HS-27A (cell line): ENCODE measurements around the gene LRP1B.

Source experiments
- DNase-seq: peaks from one replicate; pipeline ENCODE4 v3.0.0-alpha.2; 2012; ENCODE audit warnings: low read depth, missing footprints

Gene LRP1B

DNA sequence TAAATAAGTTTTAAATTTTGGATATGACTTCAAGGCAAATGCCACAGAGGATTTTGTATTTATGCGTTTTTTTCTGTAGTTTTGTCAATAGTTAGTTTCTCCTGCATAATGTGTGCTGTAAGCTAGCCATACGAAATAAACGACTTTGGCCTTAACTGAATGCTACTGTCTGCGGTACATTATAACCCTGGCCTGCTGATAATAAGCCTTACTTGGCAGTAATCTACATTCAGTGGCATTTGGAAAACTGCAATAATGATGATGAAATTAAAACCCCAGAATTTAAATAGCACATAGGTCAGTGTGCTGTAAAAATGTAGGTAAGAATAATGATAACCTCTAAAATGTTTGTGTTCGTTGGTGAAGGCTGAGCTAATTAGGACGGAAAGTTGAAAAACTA, 88.8 kb downstream of the LRP1B start:
- no peak for DNase-seq

DNA sequence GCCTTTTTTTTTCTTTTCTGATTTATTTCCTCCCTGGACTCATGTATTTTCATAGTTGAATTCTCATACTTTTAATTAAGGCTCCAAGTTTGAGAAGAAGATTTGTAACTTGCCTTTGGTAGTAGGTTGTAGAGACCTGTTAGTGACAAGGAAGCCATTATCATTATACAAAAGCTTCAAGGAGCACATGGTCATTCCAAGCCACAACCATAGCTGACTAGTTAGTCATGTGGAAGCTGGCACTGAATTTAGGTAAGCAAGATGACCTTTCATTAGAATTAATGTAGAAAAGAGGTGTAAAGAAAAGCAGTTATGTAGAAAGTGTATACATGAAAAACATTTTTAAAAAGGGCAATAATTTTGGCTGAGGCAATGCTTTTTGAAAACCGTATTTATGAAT, 89.7 kb downstream of the LRP1B start:
- peak; percentile 27 for DNase-seq

DNA sequence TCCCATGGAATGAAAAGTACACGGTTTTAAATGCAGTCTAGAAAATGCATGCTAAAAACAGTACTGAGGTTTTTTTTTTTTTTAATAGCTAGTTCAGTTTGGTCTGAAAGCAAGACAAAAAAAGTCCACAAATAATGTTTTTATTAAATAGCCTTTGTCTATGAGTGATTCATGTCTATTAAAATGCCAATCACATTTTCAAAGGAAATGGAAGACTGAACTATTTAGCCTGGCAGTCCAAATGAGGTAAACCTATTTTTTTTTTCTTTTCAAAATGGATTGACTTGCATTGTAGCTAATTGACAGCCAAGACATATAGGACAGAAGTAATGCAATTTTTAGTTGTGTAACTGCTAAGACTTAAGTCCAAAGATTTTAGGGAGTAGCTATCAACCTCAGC, 90.3 kb downstream of the LRP1B start:
- DNase-seq, result no peak

DNA sequence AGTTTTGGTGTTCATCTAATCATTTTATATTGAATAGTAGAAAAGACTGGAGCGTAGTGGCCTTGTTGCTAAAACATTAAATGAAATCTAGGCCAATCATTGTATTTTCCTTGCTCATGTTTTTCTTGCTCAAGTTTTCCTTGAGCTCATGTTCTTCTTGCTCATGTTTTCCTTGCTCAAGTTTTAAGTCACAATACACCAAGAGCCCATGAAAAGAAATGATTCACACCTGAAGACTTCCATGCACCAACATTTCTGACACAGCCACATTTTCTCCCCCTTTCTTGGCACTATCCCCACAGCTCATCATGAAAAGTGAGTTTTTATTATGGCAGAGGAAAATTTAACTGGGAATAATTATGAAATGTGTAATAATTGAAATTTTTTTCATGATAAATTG, 92.0 kb downstream of the LRP1B start:
- no peak for DNase-seq

DNA sequence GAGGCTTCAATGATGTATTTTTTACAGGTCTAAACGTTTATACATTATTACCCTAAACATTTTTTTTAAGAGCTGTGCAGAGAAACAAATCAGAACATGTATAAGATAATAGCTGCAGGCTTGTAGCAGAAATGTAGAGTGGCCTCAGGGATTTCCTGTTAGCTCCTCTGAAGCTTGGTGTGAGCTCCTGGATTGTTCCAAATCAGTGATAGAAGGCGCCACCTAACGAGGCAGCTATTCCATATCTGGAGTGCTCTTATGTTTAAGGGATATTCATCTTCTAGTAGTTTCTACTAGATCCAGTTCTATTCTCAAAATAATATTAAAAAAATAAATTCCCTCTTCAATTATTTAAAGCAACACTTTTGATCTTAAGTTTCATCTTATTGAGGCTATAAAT, 93.1 kb downstream of the LRP1B start:
- DNase-seq, result no peak

DNA sequence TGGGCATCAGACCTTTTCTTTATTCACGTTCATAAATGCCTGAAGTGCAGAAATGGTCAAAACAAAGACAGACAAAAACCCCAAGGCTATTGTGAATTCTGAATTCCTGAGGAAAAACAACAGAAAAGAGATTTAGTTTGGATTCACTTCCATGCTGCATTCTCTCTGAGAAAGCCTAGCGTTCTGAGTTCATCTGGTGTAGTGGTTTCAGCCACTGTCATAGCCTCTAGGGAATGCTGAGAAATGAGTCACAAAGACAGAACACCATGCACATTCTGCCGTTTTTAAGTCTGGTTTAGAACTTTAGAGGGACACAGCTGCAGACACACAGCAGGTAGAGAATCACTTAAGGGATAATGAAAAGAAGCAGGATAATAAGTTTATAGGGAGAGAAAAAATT, 93.8 kb downstream of the LRP1B start:
- DNase-seq, result peak; percentile 17

GRCh38 chr2:142033393-142033792, 97.4 kb downstream of the LRP1B start:
- peak; percentile 14 for DNase-seq

- DNase-seq, result no peak
Observed at GRCh38 chr2:142031656-142032055, 99.2 kb downstream of the LRP1B start.

DNA sequence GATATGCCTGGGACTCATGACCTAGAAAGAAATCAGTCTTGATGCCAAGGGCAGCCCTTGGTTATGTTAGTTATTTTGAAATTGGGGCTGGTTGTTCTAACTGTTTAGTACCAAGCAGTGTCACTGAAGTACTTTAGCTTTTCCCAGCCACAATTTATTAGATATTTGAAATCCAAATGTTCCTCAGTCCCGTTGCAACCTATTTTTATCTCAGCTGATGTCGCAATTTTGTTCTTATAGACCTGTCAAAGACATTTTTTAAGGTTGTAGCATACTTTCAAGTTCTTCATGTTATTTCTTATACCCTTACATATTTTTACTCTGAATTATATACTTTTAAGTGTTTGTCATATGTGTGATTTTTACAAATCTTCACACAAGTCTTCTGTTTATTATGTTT, 100.1 kb downstream of the LRP1B start:
- DNase-seq, result no peak

GRCh38 chr2:142029974-142030373, 100.8 kb downstream of the LRP1B start:
- no peak for DNase-seq

DNA sequence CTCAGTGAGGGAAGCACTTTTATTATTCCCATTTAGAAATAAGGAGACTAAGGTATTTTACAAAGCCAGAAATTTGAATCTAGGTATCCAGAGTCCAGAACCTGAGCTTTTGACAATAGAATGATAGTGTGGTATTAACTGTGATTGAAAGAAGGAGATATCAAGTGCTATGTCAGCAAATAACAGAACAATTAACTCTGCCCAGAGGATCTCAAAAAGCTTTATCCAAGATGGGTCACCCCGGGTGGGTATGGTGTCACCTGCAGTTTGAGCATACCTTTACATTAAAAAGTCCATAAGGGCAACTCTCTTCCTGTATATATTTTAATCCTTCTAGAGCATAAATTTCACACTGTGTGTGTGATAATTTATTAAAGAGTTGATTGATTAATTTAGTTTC, 105.4 kb downstream of the LRP1B start:
- no peak for DNase-seq

GRCh38 chr2:142020368-142020767, 110.4 kb downstream of the LRP1B start:
- DNase-seq, result no peak

DNA sequence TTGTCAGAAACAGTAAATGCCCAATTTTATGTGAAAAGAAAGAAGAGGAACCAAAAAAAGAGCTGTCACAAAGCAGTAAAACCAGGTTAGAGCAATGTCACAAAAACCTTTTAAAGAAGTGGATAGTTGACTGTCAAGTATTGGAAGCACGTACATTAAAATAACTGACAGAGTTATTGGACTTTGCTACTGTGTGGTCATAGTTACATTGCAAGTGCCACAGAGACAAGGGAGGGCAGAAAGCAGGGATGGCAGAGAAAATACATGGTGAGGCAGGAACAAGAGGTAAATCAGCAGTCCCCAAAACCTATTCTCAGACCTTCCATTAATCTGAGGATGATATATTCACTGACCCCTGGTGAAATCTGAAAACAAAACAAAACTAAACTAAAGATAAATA, 116.3 kb downstream of the LRP1B start:
- DNase-seq, result no peak

GRCh38 chr2:142012797-142013196, 118.0 kb downstream of the LRP1B start:
- no peak for DNase-seq

DNA sequence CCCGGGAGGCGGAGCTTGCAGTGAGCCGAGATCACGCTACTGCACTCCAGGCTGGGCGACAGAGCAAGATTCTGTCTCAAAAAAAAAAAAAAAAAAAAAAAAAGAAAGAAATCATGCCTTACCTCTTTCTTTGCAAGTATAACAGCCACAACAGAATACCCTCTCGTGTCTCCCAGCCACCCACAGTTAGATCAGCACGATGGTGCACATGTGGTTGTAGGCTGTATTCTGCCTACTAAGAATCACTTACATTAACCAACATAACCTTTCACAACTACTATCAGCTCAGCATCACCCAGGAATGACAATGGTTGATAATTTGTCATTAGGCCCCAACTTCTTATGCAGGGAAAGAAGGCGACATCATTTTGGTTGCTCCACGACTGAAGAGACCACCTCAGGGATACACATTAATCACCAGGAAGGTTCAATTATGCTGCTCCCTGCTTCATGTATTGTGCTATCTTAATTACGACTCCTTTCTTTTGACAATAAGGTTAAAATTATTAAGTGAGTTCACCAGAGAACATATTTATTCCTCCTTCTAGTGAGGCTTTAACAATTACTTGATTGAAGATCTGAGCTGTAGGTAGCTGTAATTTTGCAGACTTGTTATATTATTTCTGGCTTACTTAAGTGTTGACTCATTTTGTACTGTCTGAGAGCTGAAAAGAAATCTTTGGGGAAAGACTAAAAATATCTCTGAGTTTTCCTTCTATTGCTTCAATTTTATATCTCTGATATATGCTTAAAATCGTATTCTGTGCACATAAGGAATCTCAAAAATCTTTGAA, 120.1 kb downstream of the LRP1B start:
- DNase-seq, result no peak

DNA sequence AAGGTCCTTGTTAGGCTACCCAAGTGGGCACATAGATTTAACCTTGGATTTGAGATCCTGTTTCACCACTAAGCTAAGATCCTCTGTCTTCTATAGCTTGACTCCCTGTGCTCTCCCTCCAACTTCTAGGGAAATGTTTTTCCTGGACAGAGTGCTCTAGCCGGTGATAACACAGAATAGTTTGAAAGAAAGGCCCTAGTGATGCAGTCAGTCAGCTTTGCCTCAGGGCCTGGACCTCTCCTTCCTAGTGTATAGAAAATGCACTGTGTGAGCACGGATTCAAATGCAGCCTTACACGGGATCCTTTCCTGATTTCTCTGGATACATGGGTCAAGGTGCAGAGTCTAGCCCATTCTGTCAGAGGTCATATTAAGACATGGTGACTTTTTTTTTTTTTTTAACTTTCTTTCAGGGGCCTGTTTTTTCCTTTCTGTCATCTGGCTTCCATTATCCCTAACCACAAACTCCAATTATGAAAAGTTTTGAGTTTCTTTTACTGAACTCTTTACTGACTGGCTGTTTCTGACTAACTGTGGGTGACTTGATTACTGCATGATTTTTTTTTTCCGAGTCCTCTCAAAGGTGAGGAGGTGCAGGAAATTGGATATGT, 122.6 kb downstream of the LRP1B start:
- no peak for DNase-seq

- no peak for DNase-seq
Observed at GRCh38 chr2:141994066-141994465, 136.8 kb downstream of the LRP1B start.

- DNase-seq, result no peak
Observed at GRCh38 chr2:141992695-141993094, 138.1 kb downstream of the LRP1B start.

GRCh38 chr2:141968433-141968832, 162.4 kb downstream of the LRP1B start:
- no peak for DNase-seq

GRCh38 chr2:141967980-141968379, 162.8 kb downstream of the LRP1B start:
- no peak for DNase-seq

DNA sequence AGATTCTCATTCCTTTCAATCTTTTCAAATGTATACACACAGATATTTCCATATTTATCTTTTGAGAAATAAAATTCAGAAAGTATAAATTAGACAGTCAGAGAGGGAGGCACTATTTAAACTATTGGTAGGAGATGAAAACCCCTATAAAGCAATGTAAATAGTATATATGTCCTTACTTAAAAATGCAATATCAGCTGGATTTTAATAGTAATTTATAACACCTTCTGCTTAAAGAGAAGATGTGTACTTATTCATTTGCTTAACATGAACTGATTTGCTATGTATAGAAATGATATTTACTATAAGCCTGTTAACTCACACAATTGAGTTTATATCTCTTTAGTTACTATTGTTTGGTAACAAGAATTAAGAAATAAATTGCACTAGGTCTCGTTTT, 163.3 kb downstream of the LRP1B start:
- DNase-seq, result no peak

DNA sequence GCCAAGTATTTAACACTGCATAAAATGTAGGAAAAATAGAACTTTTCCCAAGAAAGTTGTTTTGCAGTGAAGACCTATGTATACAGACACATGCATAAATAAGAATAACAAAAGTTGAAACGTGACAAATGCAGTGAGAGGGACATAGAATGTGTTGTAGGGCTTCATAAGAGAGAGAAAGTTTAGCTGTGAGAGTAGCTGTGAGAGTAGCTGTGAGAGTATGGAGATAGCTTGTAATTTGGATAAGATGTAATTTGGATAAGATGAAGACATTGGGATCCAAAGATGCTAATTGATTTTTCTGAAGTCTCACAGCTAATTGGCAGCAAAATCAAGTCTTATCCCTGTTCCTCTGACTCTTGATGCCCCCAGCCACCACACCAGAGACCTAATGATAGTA, 170.9 kb downstream of the LRP1B start:
- no peak for DNase-seq

DNA sequence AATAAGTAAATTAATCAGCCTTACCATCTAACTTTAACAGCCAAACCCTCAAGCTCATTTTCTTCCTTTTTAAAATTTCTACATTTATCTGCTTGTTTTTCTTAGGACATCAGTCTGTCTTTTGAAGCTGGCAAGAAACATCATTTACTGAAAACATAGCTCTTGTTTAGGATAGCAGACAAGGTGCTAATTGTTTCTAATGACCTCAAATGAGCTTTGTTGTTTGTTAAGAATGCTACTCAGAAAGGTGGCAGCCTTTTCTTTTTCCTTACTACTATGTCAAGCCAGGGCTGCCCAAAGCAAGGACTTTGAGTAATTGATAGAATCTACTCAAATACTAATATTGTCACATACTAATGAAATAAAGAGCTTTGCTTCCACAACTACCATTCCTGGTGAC, 171.8 kb downstream of the LRP1B start:
- no peak for DNase-seq
